ENCODE data around the gene UBN1.
"Not testable (repeated sequence)": the region's sequence is repeated elsewhere in the genome, so short reads cannot be mapped to it uniquely, and the experiment has no call there.

The UBN1 gene

DNA sequence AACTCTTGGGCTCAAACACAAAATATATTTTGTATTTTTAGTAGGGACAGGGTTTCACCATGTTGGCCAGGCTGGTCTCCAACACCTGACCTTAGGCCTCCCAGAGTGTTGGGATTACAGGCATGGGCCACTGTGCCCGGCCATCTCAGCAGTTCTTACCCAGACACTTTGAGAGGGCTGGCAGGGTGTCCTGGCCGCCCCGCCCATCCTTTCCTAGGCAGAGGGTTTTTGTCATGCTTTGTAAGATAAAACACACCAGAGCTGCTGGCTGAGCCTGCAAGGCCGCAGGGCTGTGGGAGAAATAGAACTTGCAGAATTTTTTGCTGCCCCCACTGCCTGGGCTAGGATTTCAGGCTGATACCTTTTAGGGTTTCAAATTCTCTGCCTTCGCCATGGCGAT is 80.9 kb downstream of the UBN1 start:
- no peak for DNase-seq (ENCODE audit: low read depth in 2 of 2)

DNA sequence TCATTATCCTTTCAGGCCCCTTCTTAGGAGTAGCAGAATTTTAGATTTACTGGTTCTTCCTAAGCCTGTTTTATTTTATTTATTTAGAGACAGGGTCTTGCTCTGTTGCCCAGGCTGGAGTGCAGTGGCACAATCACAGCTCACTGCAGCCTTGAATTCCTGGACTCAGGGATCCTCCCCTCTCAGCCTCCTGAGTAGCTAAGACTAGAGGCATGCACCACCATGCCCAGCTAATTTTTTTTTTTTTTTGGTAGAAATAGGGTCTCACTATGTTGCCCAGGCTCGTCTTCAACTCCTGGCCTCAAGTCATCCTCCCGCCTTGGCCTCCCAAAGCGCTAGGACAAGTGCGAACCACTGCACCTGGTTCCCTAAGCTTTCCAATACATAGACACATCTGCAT is 82.3 kb downstream of the UBN1 start:
- DNase-seq (ENCODE audit: low read depth in 2 of 2): not testable (repeated sequence)

DNA sequence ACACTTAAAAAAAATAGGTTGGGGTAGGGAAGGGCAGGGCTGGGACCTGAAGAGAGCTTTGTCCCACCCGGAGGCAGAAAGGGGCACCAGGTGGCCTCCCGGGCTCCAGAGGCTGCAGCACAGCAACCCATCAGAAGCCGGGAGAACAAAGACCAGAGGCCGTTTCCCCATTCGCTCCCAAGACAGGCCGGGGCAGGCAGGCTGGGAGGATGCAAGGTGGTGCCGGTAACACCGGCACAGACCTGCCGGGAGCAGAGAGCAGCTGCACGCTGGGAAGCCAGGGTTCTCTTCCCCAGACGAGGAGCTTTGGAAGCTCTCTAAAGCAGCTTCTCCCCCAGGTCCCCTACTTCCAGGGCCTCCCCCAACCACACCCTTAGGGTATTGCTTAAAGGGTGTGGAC is 84.1 kb downstream of the UBN1 start:
- DNase-seq (ENCODE audit: low read depth in 2 of 2): no peak
